Neutrophil (primary cell): ENCODE measurements around the gene RPL10.

Experiments
- H3K27ac ChIP-seq: fragments of 200-600 bp; sonication (generic); 2 replicates; pipeline ENCODE4 v1.5.1; 2016; ENCODE audit warnings: mild to moderate bottlenecking, moderate library complexity
- H3K27me3 ChIP-seq: fragments of 200-600 bp; sonication (generic); 2 replicates; pipeline ENCODE4 v1.6.0; 2016; ENCODE audit warnings: mild to moderate bottlenecking
- H3K36me3 ChIP-seq: fragments of 200-600 bp; sonication (generic); 2 replicates; pipeline ENCODE4 v1.5.1; 2017
- H3K4me1 ChIP-seq, 2 experiments: fragments of 200-600 bp in 1 of 2; sonication (generic) in 1 of 2; 1 replicate in 1 of 2; 2 replicates in 1 of 2; pipeline versions ENCODE4 v1.5.1 to v1.6.1; 2013 to 2016; ENCODE audit warnings: low read depth in 1 of 2, low read length in 1 of 2, mild to moderate bottlenecking in 1 of 2, moderate library complexity in 1 of 2; ENCODE audit not compliant: control insufficient read depth in 1 of 2, insufficient read depth in 1 of 2
- H3K4me3 ChIP-seq, 2 experiments: fragments of 200-600 bp in 1 of 2; sonication (generic) in 1 of 2; 1 replicate in 1 of 2; 2 replicates in 1 of 2; pipeline ENCODE4 v1.5.1; 2013 to 2016; ENCODE audit warnings: low read depth in 1 of 2, low read length in 1 of 2, mild to moderate bottlenecking in 1 of 2, moderate library complexity in 1 of 2
- H3K9me3 ChIP-seq: fragments of 200-600 bp; sonication (generic); 2 replicates; pipeline ENCODE4 v1.5.1; 2016
- CTCF ChIP-seq: fragments of 200-600 bp; sonication (generic); IDR thresholded peaks from 2 replicates; pipeline ENCODE4 v1.5.1; 2016; ENCODE audit warnings: antibody characterized with exemption

Gene RPL10

GRCh38 chrX:154401045-154401799, 3.0 kb downstream of the RPL10 start:
- Histone ChIP-seq H3K27me3 (no peaks in the 10 kb centered on the region), H3K9me3 (no peaks in the 10 kb centered on the region), H3K4me1 (peaks cover 16 to 21% of the 10 kb centered on the region in 2 experiments), H3K36me3 (peaks cover 49% of the 10 kb centered on the region), H3K27ac (peak overlapping the region; percentile 55), H3K4me3 (no peak overlapping the region)
- TF ChIP-seq CTCF, result no peak

DNA sequence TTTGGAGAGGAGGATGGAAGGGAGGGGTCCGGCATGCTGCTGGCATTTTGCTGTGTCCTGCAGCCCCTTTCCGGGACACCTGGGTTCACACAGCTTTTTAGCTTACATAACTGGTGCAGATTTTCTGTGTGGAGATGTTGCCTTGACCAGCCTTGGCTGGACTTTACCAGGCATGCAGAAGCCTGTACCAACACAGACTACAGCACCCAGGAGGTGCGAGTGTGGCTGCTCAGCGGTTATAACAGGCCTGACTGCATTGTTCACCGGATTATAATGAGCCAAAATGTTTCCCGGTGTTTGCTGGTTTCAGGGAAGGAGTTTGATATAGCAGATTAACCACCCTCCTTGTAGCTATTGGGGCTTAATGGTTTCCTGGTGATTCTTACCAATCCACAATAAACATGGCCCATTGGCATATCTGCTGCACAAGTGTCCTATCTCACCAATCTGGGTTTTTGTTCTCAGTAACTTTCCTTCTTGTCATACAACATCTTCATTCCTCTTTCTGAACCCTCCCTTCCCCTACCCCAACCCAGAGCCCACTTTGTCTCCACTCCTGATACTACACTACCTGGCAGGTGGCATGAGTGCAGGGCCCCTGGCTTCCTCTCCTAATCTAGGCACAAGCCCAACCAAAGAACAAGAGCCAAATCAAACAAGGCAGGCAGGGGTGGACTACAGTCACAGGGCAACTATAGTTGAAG, 3.9 kb downstream of the RPL10 start:
- Histone ChIP-seq H3K36me3 (peaks cover 49% of the 10 kb centered on the region), H3K4me3 (no peak overlapping the region), H3K4me1 (peaks cover 13 to 18% of the 10 kb centered on the region in 2 experiments), H3K27me3 (no peaks in the 10 kb centered on the region), H3K9me3 (no peaks in the 10 kb centered on the region), H3K27ac (peak overlapping the region; percentile 55)
- TF ChIP-seq CTCF, result no peak

GRCh38 chrX:154402622-154403127, 4.5 kb downstream of the RPL10 start:
- Histone ChIP-seq H3K27me3 (no peaks in the 10 kb centered on the region), H3K4me3 (no peak overlapping the region), H3K9me3 (no peaks in the 10 kb centered on the region), H3K36me3 (peaks cover 49% of the 10 kb centered on the region), H3K27ac (peak overlapping the region; percentile 55), H3K4me1 (peaks cover 9 to 16% of the 10 kb centered on the region in 2 experiments)
- no peak for TF ChIP-seq CTCF

DNA sequence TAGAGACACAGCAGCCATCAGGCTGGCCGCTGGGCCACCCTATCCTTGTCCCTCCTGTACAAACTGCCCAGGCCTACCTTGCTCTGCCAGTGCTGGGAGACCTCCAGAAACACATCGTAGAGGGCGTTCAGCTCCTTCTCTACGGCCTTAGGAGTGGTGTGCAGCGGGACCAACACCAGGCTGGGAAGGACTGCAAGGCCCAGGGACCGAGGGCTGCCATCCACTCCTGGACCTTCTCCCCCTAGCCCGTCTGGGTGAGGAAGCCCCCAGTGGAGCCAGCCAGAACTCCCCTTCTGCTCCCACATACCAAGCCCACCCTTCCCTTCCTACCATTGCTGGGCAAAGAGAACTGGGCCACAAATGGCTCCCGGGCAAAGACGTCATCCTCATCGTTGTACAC, 5.0 kb downstream of the RPL10 start:
- Histone ChIP-seq H3K27me3 (no peaks in the 10 kb centered on the region), H3K4me1 (peaks cover 13 to 21% of the 10 kb centered on the region in 2 experiments), H3K27ac (no peak overlapping the region), H3K9me3 (no peaks in the 10 kb centered on the region), H3K36me3 (peaks cover 49% of the 10 kb centered on the region), H3K4me3 (no peak overlapping the region)
- TF ChIP-seq CTCF, result no peak

DNA sequence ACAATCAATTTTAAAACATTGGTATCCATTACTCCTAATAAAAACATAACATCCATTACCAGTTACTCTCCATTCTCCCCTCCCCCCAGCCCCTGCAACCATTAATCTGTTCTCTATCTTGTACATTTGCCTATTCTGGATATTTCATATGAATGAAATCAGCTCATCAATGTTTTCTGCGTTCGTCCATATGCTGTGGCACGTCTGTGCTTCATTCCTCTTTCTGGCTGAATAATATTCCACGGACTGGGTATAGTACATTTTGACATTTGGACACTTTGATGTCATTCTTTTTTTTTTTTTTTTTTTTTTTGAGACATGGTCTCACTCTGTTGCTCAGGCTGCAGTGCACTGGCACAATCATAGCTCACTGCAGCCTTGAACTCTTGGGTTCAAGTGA, 5.7 kb downstream of the RPL10 start:
- TF ChIP-seq CTCF, result no peak

More for the DNA sequence above, 5.7 kb downstream of the RPL10 start:
- Histone ChIP-seq H3K9me3 (no peaks in the 10 kb centered on the region), H3K27ac (no peak overlapping the region), H3K36me3 (peaks cover 49% of the 10 kb centered on the region), H3K4me3 (no peak overlapping the region), H3K27me3 (no peaks in the 10 kb centered on the region), H3K4me1 (peaks cover 14 to 26% of the 10 kb centered on the region in 2 experiments)
